Activated T-helper 1 cell treated with anti-CD3 and anti-CD28 coated beads, Interleukin-12 subunit alpha, Interleukin-12 subunit beta, Interleukin-2, Interleukin-4 antibody, amounts not matched to agents 30 ng/mL and 10 ng/mL and 1 ng/mL, durations not matched to agents 14 hours and 24 hours and 36 hours (primary cell): ENCODE measurements around the gene LRRC10B. TPM values are rescaled to one million over a fixed set of nuclear protein-coding genes. Genes with fewer than 3 reads are reported as not detected.

ENCODE experiments used
- DNase-seq: peaks from one replicate; pipeline ENCODE4 v3.0.0; 2021; ENCODE audit warnings: low spot score
- H3K27ac Mint-ChIP-seq: one replicate; pipeline ENCODE4 v1.8.0; 2021; ENCODE audit warnings: mild to moderate bottlenecking, mixed read lengths
- H3K27me3 Mint-ChIP-seq: one replicate; pipeline ENCODE4 v1.8.0; 2022; ENCODE audit warnings: mild to moderate bottlenecking, moderate library complexity, mixed read lengths; ENCODE audit not compliant: insufficient read depth
- H3K36me3 Mint-ChIP-seq: one replicate; pipeline ENCODE4 v1.8.0; 2021; ENCODE audit warnings: low read depth, mixed read lengths
- H3K4me1 Mint-ChIP-seq: one replicate; pipeline ENCODE4 v1.8.0; 2021; ENCODE audit warnings: low read depth, mixed read lengths
- H3K4me3 Mint-ChIP-seq: one replicate; pipeline ENCODE4 v1.8.0; 2021; ENCODE audit warnings: mild to moderate bottlenecking, moderate library complexity, mixed read lengths
- H3K9me3 Mint-ChIP-seq: one replicate; pipeline ENCODE4 v1.8.0; 2021; ENCODE audit warnings: mixed read lengths
- intact Hi-C: fragments of 100-400 bp; cut with micrococcal nuclease; formaldehyde crosslinking; loops from one replicate; pipeline ENCODE4 v1.15.1; 2024
- total RNA-seq: library from RNA; stranded (reverse); gene quantifications from 2 replicates; pipeline ENCODE4 v1.2.3, GENCODE V29; 2022

The LRRC10B gene
- total RNA-seq, 1 donor from 2014 or later = not detected

GRCh38 chr11:61532134-61533038 is 23.8 kb downstream of the LRRC10B start:
- intact Hi-C loops = loop anchor here (1.0 kb wide), 1 partner anchor 106 kb away; no protein-coding TSS in a partner anchor
- Mint-ChIP-seq H3K36me3 (no peaks in the 10 kb centered on the region), H3K27ac (no peak overlapping the region)

GRCh38 chr11:61533039-61533375 is 24.5 kb downstream of the LRRC10B start:
- no peaks in the 10 kb centered on the region for H3K9me3 Mint-ChIP-seq
- H3K27me3 Mint-ChIP-seq = peaks cover 2% of the 10 kb centered on the region
- H3K4me3 Mint-ChIP-seq = no peak overlapping the region
- H3K4me1 Mint-ChIP-seq = no peaks in the 10 kb centered on the region
- DNase-seq = no peak
- no peaks in the 10 kb centered on the region for H3K36me3 Mint-ChIP-seq
- H3K27ac Mint-ChIP-seq = no peak overlapping the region
- intact Hi-C loops = no loop called here

More at GRCh38 chr11:61532134-61533038, 23.8 kb downstream of the LRRC10B start:
- H3K27me3 Mint-ChIP-seq = peaks cover 2% of the 10 kb centered on the region
- no peak overlapping the region for H3K4me3 Mint-ChIP-seq
- DNase-seq = no peak
- H3K4me1 Mint-ChIP-seq = no peaks in the 10 kb centered on the region
- H3K9me3 Mint-ChIP-seq = no peaks in the 10 kb centered on the region

- peaks cover 2% of the 10 kb centered on the region for H3K27me3 Mint-ChIP-seq
- no peak for DNase-seq
- H3K36me3 Mint-ChIP-seq = no peaks in the 10 kb centered on the region
- H3K4me1 Mint-ChIP-seq = no peaks in the 10 kb centered on the region
- no peak overlapping the region for H3K27ac Mint-ChIP-seq
- intact Hi-C loops = no loop called here
- H3K9me3 Mint-ChIP-seq = no peaks in the 10 kb centered on the region
- no peak overlapping the region for H3K4me3 Mint-ChIP-seq
These were observed 24.9 kb downstream of the LRRC10B start for GRCh38 chr11:61533401-61533800.

GRCh38 chr11:61534025-61534932 is 25.7 kb downstream of the LRRC10B start:
- H3K36me3 Mint-ChIP-seq = no peaks in the 10 kb centered on the region
- H3K4me1 Mint-ChIP-seq = no peaks in the 10 kb centered on the region
- H3K27me3 Mint-ChIP-seq = peaks cover 2% of the 10 kb centered on the region
- H3K4me3 Mint-ChIP-seq = no peak overlapping the region
- no peaks in the 10 kb centered on the region for H3K9me3 Mint-ChIP-seq
- H3K27ac Mint-ChIP-seq = no peak overlapping the region
- intact Hi-C loops = no loop called here
- no peak for DNase-seq

- DNase-seq = no peak
- Mint-ChIP-seq H3K27ac (no peak overlapping the region), H3K4me3 (no peak overlapping the region), H3K9me3 (no peaks in the 10 kb centered on the region), H3K4me1 (no peaks in the 10 kb centered on the region), H3K36me3 (no peaks in the 10 kb centered on the region), H3K27me3 (peaks cover 2% of the 10 kb centered on the region)
- intact Hi-C loops = no loop called here
These were observed 26.6 kb downstream of the LRRC10B start for GRCh38 chr11:61534933-61535839.

GRCh38 chr11:61535998-61536675 is 27.6 kb downstream of the LRRC10B start:
- Mint-ChIP-seq H3K4me1 (no peaks in the 10 kb centered on the region), H3K36me3 (no peaks in the 10 kb centered on the region), H3K27me3 (peaks cover 6% of the 10 kb centered on the region), H3K4me3 (no peak overlapping the region), H3K9me3 (no peaks in the 10 kb centered on the region), H3K27ac (no peak overlapping the region)
- no peak for DNase-seq
- intact Hi-C loops = no loop called here

GRCh38 chr11:61536676-61537270 is 28.2 kb downstream of the LRRC10B start:
- H3K4me3 Mint-ChIP-seq = no peak overlapping the region
- H3K27me3 Mint-ChIP-seq = peaks cover 6% of the 10 kb centered on the region
- H3K36me3 Mint-ChIP-seq = no peaks in the 10 kb centered on the region

GRCh38 chr11:61537326-61537725 is 28.8 kb downstream of the LRRC10B start:
- no peak for DNase-seq
- intact Hi-C loops = no loop called here
- peaks cover 6% of the 10 kb centered on the region for H3K27me3 Mint-ChIP-seq
- no peaks in the 10 kb centered on the region for H3K4me1 Mint-ChIP-seq
- no peaks in the 10 kb centered on the region for H3K9me3 Mint-ChIP-seq
- H3K4me3 Mint-ChIP-seq = no peak overlapping the region
- no peaks in the 10 kb centered on the region for H3K36me3 Mint-ChIP-seq
- no peak overlapping the region for H3K27ac Mint-ChIP-seq

More at GRCh38 chr11:61536676-61537270, 28.2 kb downstream of the LRRC10B start:
- Mint-ChIP-seq H3K27ac (no peak overlapping the region), H3K9me3 (no peaks in the 10 kb centered on the region), H3K4me1 (no peaks in the 10 kb centered on the region)
- no peak for DNase-seq
- intact Hi-C loops = no loop called here

GRCh38 chr11:61538636-61538961 is 30.1 kb downstream of the LRRC10B start:
- DNase-seq = no peak
- intact Hi-C loops = no loop called here
- H3K9me3 Mint-ChIP-seq = no peaks in the 10 kb centered on the region
- H3K36me3 Mint-ChIP-seq = no peaks in the 10 kb centered on the region
- H3K27me3 Mint-ChIP-seq = peaks cover 6% of the 10 kb centered on the region
- H3K4me3 Mint-ChIP-seq = no peak overlapping the region
- H3K4me1 Mint-ChIP-seq = no peaks in the 10 kb centered on the region
- H3K27ac Mint-ChIP-seq = no peak overlapping the region

- Mint-ChIP-seq H3K27ac (no peak overlapping the region), H3K36me3 (no peaks in the 10 kb centered on the region), H3K27me3 (peaks cover 3% of the 10 kb centered on the region), H3K4me1 (no peaks in the 10 kb centered on the region), H3K9me3 (no peaks in the 10 kb centered on the region), H3K4me3 (no peak overlapping the region)
- intact Hi-C loops = no loop called here
- DNase-seq = no peak
These were observed 30.5 kb downstream of the LRRC10B start for GRCh38 chr11:61539006-61539405.

GRCh38 chr11:61539831-61540357 is 31.3 kb downstream of the LRRC10B start:
- no peak for DNase-seq
- Mint-ChIP-seq H3K36me3 (no peaks in the 10 kb centered on the region), H3K4me1 (no peaks in the 10 kb centered on the region), H3K9me3 (no peaks in the 10 kb centered on the region), H3K27me3 (peaks cover 3% of the 10 kb centered on the region), H3K27ac (no peak overlapping the region), H3K4me3 (no peak overlapping the region)
- intact Hi-C loops = no loop called here
